Measurements from ENCODE around the gene AFTPH.

DNA sequence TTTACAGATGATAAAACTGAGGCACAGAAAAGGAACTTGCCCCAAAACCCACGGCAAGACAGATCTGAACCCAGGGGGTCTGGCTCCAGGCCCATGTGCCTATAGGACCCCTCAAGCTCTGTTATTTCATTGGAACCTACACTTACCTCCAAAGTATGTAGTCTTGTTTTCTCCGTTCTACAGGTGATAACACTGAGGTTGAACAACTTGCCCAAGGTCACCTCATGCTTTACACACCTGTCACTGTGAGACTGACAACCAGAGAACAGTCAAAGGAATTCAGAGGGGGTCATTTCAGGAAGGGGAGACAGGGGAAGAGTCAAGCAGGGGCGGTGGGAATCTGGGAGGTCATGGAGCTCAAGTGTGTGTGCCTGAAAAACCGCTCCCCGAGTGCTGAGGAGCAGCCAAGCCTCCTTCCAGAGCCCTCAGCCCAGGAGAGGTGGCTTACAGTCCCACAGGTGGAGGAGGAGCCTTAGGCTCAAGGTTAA is 81.9 kb downstream of the AFTPH start:
- TF ChIP-seq, protein P1, sequence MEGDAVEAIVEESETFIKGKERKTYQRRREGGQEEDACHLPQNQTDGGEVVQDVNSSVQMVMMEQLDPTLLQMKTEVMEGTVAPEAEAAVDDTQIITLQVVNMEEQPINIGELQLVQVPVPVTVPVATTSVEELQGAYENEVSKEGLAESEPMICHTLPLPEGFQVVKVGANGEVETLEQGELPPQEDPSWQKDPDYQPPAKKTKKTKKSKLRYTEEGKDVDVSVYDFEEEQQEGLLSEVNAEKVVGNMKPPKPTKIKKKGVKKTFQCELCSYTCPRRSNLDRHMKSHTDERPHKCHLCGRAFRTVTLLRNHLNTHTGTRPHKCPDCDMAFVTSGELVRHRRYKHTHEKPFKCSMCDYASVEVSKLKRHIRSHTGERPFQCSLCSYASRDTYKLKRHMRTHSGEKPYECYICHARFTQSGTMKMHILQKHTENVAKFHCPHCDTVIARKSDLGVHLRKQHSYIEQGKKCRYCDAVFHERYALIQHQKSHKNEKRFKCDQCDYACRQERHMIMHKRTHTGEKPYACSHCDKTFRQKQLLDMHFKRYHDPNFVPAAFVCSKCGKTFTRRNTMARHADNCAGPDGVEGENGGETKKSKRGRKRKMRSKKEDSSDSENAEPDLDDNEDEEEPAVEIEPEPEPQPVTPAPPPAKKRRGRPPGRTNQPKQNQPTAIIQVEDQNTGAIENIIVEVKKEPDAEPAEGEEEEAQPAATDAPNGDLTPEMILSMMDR (IDR thresholded peaks at IDR 0.05): no peak
- no peak for TF ChIP-seq POLR2A (IDR thresholded peaks at IDR 0.05)
